ENCODE data around the gene RPN2. TPM values are rescaled to one million over a fixed set of nuclear protein-coding genes. Genes with fewer than 3 reads are reported as not detected.

The RPN2 gene
- total and polyA plus RNA-seq, 2 donors (not counting 3 experiments of a cell fraction or from before 2014, with no cell fraction given): 283 to 530 TPM

DNA sequence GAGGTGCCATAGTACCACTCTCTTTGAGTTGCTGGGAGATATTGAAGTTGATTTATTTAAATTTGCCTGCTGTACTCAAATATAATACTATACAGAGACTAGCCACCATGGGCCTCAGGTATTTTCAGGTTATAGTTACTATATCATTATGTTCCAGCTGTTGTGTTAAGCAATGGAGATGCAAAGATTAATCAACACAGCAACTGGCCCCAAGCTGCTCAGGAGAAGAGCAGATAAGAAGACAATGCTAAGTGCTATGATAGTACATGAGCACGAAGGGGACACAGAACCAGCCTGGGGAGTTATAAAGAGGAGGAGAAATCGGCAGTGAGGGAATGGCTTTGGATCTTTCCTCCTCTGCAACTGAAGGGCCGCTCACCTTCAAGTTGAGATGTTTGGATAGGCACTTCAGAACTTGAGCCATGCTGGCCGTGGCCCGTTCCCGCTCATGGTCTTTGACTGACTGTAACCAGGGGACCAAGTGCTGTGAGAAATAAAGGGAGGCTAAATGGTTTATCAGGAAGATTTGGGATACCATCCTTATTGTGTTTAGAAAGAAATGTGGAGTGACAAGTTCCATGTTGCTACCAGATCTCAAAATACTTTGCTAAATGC, 24.3 kb upstream of the RPN2 start:
- Histone ChIP-seq H3K4me3 (replicated peaks in 1 of 3; ENCODE audit: insufficient read depth in 1 of 3, low read depth in 1 of 3, low read length in 3 of 3) (no peak overlapping the region), H2AFZ (ENCODE audit: low read depth, low read length) (no peak overlapping the region), H3K4me1 (ENCODE audit: control insufficient read depth, extremely low read depth, insufficient read depth, low read length) (no peaks in the 10 kb centered on the region), H3K9me1 (replicated peaks; ENCODE audit: control insufficient read depth, extremely low read depth, insufficient read depth, low read length) (no peaks in the 10 kb centered on the region), H4K20me1 (replicated peaks; ENCODE audit: control insufficient read depth, extremely low read depth, insufficient read depth, low read length) (no peaks in the 10 kb centered on the region), H3K27me3 (ENCODE audit: control insufficient read depth in 2 of 2, insufficient read depth in 2 of 2, low read length in 2 of 2) (no peaks in the 10 kb centered on the region), H3K36me3 (ENCODE audit: control insufficient read depth in 2 of 2, extremely low read depth in 1 of 2, insufficient read depth in 2 of 2, low read length in 2 of 2) (no peaks in the 10 kb centered on the region), H3K4me2 (ENCODE audit: insufficient read depth, low read length) (no peak overlapping the region), H3K9ac (replicated peaks; ENCODE audit: extremely low read depth, insufficient read depth, low read length) (no peak overlapping the region), H3K79me2 (ENCODE audit: control insufficient read depth, insufficient read depth, low read length) (no peaks in the 10 kb centered on the region), H3K27ac (ENCODE audit: insufficient read depth, low read depth, low read length) (no peak overlapping the region), H3K9me3 (replicated peaks; ENCODE audit: control insufficient read depth, insufficient read depth, low read length) (no peaks in the 10 kb centered on the region)
- POLR2A ChIA-PET: no interaction called here
- dilution Hi-C loops (cut with MboI; ENCODE audit: extremely low pct_ligation_motif_present, low sequenced_read_pairs) (no loop called here), intact Hi-C loops (cut with micrococcal nuclease) (no loop called here)
- no TSS peak for BruUV-seq (replicated peaks)
- DNase-seq (ENCODE audit: low read depth, low spot score) (no peak), FAIRE-seq (no peak)
- no peak for TF ChIP-seq JUN (IDR thresholded peaks at IDR 0.05; ENCODE audit: borderline replicate concordance, insufficient read depth, insufficient read length, low read depth)
- TF ChIP-seq MYC (IDR thresholded peaks at IDR 0.05; ENCODE audit: low read depth, low read length): no peak
- TF ChIP-seq MAX (IDR thresholded peaks at IDR 0.05; ENCODE audit: insufficient read depth, insufficient read length): no peak
- no peak for TF ChIP-seq FOS (IDR thresholded peaks at IDR 0.05; ENCODE audit: borderline replicate concordance, insufficient read depth, low read length)
- no peak for TF ChIP-seq GATA2 (IDR thresholded peaks at IDR 0.05; ENCODE audit: insufficient read depth, insufficient read length, low read depth, low read length)
- no peak for TF ChIP-seq EZH2 (IDR thresholded peaks at IDR 0.05; ENCODE audit: borderline replicate concordance, low read depth, low read length, severe bottlenecking)
- TF ChIP-seq, protein P1, sequence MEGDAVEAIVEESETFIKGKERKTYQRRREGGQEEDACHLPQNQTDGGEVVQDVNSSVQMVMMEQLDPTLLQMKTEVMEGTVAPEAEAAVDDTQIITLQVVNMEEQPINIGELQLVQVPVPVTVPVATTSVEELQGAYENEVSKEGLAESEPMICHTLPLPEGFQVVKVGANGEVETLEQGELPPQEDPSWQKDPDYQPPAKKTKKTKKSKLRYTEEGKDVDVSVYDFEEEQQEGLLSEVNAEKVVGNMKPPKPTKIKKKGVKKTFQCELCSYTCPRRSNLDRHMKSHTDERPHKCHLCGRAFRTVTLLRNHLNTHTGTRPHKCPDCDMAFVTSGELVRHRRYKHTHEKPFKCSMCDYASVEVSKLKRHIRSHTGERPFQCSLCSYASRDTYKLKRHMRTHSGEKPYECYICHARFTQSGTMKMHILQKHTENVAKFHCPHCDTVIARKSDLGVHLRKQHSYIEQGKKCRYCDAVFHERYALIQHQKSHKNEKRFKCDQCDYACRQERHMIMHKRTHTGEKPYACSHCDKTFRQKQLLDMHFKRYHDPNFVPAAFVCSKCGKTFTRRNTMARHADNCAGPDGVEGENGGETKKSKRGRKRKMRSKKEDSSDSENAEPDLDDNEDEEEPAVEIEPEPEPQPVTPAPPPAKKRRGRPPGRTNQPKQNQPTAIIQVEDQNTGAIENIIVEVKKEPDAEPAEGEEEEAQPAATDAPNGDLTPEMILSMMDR (IDR thresholded peaks at IDR 0.05; ENCODE audit: extremely low read depth in 1 of 2, insufficient read depth in 1 of 2, low read depth in 1 of 2, low read length in 2 of 2): no peak
- no peak for TF ChIP-seq POLR2A (IDR thresholded peaks at IDR 0.05; ENCODE audit: low read depth, low read length)
- no peak for TF ChIP-seq POLR2AphosphoS5 (IDR thresholded peaks at IDR 0.05; ENCODE audit: insufficient read depth, low read depth, low read length)
- CTCF ChIA-PET: interaction anchor here (1.2 to 1.5 kb wide), 3 partner anchors 10 to 23 kb away, joined by 3 to 6 read pairs (median 4); no protein-coding TSS in a partner anchor
